ENCODE data around the gene PKIB.
"Not testable (repeated sequence)": the region's sequence is repeated elsewhere in the genome, so short reads cannot be mapped to it uniquely, and the experiment has no call there.

Gene PKIB

DNA sequence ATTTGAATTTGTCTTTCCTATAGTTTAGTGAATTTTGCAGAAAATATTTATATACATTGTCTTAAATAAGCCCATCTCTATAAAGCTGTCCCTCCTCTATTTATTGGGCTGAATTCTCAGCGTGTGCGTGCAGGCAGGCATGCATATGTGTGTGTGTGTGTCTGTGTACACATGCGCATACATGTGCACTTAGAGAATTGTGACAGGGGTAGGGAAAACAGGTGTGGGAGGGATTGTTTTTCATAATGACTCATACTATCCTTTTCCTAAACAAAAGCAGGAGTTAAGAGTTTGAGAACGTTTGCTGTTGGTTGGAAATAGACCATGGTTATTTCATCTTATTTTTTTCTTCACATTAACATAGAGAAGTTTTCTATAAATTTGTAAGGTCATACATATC, 126.0 kb downstream of the PKIB start:
- no peaks in the 10 kb centered on the region for H3K79me2 ChIP-seq

GRCh38 chr6:122736616-122737015, 126.4 kb downstream of the PKIB start:
- Histone ChIP-seq H3K4me1 (no peaks in the 10 kb centered on the region), H2AFZ (no peak overlapping the region), H3K27me3 (ENCODE audit: control insufficient read depth, insufficient read depth, low read length) (no peaks in the 10 kb centered on the region), H3K4me3 (ENCODE audit: low read depth, low read length) (no peak overlapping the region), H3K79me2 (no peaks in the 10 kb centered on the region), H3K9me3 (ENCODE audit: control insufficient read depth, low read length) (no peaks in the 10 kb centered on the region), H3K36me3 (ENCODE audit: control insufficient read depth, insufficient read depth, low read length) (no peaks in the 10 kb centered on the region), H3K27ac (no peak overlapping the region), H3K9ac (no peak overlapping the region), H3K4me2 (ENCODE audit: low read length) (no peak overlapping the region)
- no peak for TF ChIP-seq CTCF (IDR thresholded peaks at IDR 0.05)

More for the DNA sequence above, 126.0 kb downstream of the PKIB start:
- no peak overlapping the region for H3K9ac ChIP-seq
- H3K9me3 ChIP-seq (ENCODE audit: control insufficient read depth, low read length), result no peaks in the 10 kb centered on the region
- H3K4me1 ChIP-seq, result no peaks in the 10 kb centered on the region
- no peak overlapping the region for H3K4me2 ChIP-seq (ENCODE audit: low read length)
- no peak overlapping the region for H2AFZ ChIP-seq
- TF ChIP-seq CTCF (IDR thresholded peaks at IDR 0.05), result no peak
- H3K36me3 ChIP-seq (ENCODE audit: control insufficient read depth, insufficient read depth, low read length), result no peaks in the 10 kb centered on the region
- H3K4me3 ChIP-seq (ENCODE audit: low read depth, low read length), result no peak overlapping the region
- no peaks in the 10 kb centered on the region for H3K27me3 ChIP-seq (ENCODE audit: control insufficient read depth, insufficient read depth, low read length)
- no peak overlapping the region for H3K27ac ChIP-seq

GRCh38 chr6:122740091-122740490, 129.9 kb downstream of the PKIB start:
- Histone ChIP-seq H3K79me2 (no peaks in the 10 kb centered on the region), H3K9ac (no peak overlapping the region), H3K4me3 (ENCODE audit: low read depth, low read length) (no peak overlapping the region), H3K4me1 (no peaks in the 10 kb centered on the region), H3K36me3 (ENCODE audit: control insufficient read depth, insufficient read depth, low read length) (no peaks in the 10 kb centered on the region), H3K4me2 (ENCODE audit: low read length) (no peak overlapping the region), H3K27me3 (ENCODE audit: control insufficient read depth, insufficient read depth, low read length) (no peaks in the 10 kb centered on the region), H3K9me3 (ENCODE audit: control insufficient read depth, low read length) (no peaks in the 10 kb centered on the region), H2AFZ (no peak overlapping the region), H3K27ac (no peak overlapping the region)
- TF ChIP-seq CTCF (IDR thresholded peaks at IDR 0.05), result no peak

- TF ChIP-seq CTCF (IDR thresholded peaks at IDR 0.05), result no peak
- Histone ChIP-seq H3K9me3 (ENCODE audit: control insufficient read depth, low read length) (no peaks in the 10 kb centered on the region), H3K36me3 (ENCODE audit: control insufficient read depth, insufficient read depth, low read length) (no peaks in the 10 kb centered on the region), H3K27me3 (ENCODE audit: control insufficient read depth, insufficient read depth, low read length) (no peaks in the 10 kb centered on the region), H3K79me2 (no peaks in the 10 kb centered on the region), H3K4me2 (ENCODE audit: low read length) (no peak overlapping the region), H3K27ac (no peak overlapping the region), H2AFZ (no peak overlapping the region), H3K4me1 (no peaks in the 10 kb centered on the region), H3K9ac (no peak overlapping the region), H3K4me3 (ENCODE audit: low read depth, low read length) (no peak overlapping the region)
Observed at GRCh38 chr6:122740936-122741335, 130.7 kb downstream of the PKIB start.

DNA sequence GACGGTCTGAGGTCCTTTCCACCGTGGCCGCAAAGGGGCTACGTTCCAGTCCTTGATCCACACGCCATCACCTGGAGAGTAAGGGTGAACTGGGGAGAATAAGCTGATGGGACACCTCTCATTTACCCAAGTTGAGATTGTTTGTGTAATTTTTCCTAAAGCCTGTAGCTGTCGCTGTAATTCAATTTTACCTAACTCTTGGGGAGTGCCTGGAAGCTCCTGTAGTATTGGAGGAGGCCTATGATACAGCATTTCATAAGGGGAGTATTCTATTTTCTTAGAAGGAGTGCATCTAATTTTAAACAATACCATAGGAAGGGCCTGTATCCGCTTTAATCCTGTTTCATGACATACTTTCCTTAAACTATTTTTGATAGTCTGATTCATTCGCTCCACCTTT, 134.0 kb downstream of the PKIB start:
- not testable (repeated sequence) for H3K27ac ChIP-seq; H2AFZ ChIP-seq; H3K9me3 ChIP-seq (ENCODE audit: control insufficient read depth, low read length); H3K4me1 ChIP-seq; H3K4me3 ChIP-seq (ENCODE audit: low read depth, low read length); H3K36me3 ChIP-seq (ENCODE audit: control insufficient read depth, insufficient read depth, low read length); H3K9ac ChIP-seq; H3K4me2 ChIP-seq (ENCODE audit: low read length); H3K27me3 ChIP-seq (ENCODE audit: control insufficient read depth, insufficient read depth, low read length); H3K79me2 ChIP-seq
- peak; percentile 31 for TF ChIP-seq CTCF (IDR thresholded peaks at IDR 0.05)

GRCh38 chr6:122744856-122745255, 134.7 kb downstream of the PKIB start:
- not testable (repeated sequence) for H3K9ac ChIP-seq; H3K4me3 ChIP-seq (ENCODE audit: low read depth, low read length); H3K9me3 ChIP-seq (ENCODE audit: control insufficient read depth, low read length); H3K4me2 ChIP-seq (ENCODE audit: low read length); H3K4me1 ChIP-seq; H3K36me3 ChIP-seq (ENCODE audit: control insufficient read depth, insufficient read depth, low read length); H2AFZ ChIP-seq; H3K27me3 ChIP-seq (ENCODE audit: control insufficient read depth, insufficient read depth, low read length); H3K79me2 ChIP-seq; H3K27ac ChIP-seq
